ENCODE measurements around the gene TUT4.

- TF ChIP-seq CTCF (IDR thresholded peaks at IDR 0.05 in 8 of 11, conservative IDR thresholded peaks at IDR 0.05 in 3 of 11) (no peak), POLR2A (IDR thresholded peaks at IDR 0.05) (no peak)
These were observed 159.7 kb downstream of the TUT4 start for GRCh38 chr1:52393174-52393573.
